ENCODE measurements around the gene CIP2A. TPM values are rescaled to one million over a fixed set of nuclear protein-coding genes. Genes with fewer than 3 reads are reported as not detected.

CIP2A gene
- total RNA-seq, 2 experiments from 2014 or later = 42.5 to 44.9 TPM

DNA sequence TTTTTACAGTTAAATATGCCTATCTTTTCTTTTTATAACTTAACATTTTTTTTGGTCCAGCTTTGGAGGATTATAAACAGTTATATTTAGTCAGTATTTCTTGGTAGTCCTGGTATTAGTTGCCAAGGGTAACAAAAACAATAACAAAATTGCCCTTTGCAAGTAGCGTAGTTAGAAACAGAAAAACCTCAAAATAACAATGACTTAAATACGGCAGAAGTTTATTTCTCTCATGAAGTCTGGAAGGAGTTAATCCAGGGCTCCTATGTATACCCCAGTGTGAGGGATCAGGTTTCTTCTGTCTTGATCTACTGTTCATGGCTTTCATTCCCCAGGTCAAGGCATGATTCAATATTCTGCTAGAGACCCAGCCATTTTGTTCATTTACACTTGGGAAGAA, 64.7 kb downstream of the CIP2A start:
- Mint-ChIP-seq H3K36me3 (ENCODE audit: low read depth) (no peaks in the 10 kb centered on the region), H3K9me3 (no peaks in the 10 kb centered on the region), H3K27me3 (peaks cover 3% of the 10 kb centered on the region), H3K4me1 (ENCODE audit: low read depth) (no peaks in the 10 kb centered on the region), H3K4me3 (no peak overlapping the region), H3K27ac (no peak overlapping the region)
- intact Hi-C loops (cut with micrococcal nuclease) = no loop called here
- ATAC-seq (no peak), DNase-seq (no peak)
- ChIA-PET CTCF (interaction anchor here (2.1 kb wide), 1 partner anchor 28 kb away, joined by 7 read pairs; no protein-coding TSS in a partner anchor), POLR2A (no interaction called here)
- TF ChIP-seq, protein P1, sequence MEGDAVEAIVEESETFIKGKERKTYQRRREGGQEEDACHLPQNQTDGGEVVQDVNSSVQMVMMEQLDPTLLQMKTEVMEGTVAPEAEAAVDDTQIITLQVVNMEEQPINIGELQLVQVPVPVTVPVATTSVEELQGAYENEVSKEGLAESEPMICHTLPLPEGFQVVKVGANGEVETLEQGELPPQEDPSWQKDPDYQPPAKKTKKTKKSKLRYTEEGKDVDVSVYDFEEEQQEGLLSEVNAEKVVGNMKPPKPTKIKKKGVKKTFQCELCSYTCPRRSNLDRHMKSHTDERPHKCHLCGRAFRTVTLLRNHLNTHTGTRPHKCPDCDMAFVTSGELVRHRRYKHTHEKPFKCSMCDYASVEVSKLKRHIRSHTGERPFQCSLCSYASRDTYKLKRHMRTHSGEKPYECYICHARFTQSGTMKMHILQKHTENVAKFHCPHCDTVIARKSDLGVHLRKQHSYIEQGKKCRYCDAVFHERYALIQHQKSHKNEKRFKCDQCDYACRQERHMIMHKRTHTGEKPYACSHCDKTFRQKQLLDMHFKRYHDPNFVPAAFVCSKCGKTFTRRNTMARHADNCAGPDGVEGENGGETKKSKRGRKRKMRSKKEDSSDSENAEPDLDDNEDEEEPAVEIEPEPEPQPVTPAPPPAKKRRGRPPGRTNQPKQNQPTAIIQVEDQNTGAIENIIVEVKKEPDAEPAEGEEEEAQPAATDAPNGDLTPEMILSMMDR (IDR thresholded peaks at IDR 0.05) = no peak

- Mint-ChIP-seq H3K27ac (no peak overlapping the region), H3K9me3 (no peaks in the 10 kb centered on the region), H3K27me3 (no peaks in the 10 kb centered on the region), H3K4me3 (no peak overlapping the region), H3K4me1 (ENCODE audit: low read depth) (no peaks in the 10 kb centered on the region), H3K36me3 (ENCODE audit: low read depth) (no peaks in the 10 kb centered on the region)
- DNase-seq = no peak
- ATAC-seq = no peak
- TF ChIP-seq, protein P1 (IDR thresholded peaks at IDR 0.05) = no peak
- ChIA-PET POLR2A (interaction anchor here (1.0 kb wide), 1 partner anchor 59 kb away, joined by 3 read pairs; no protein-coding TSS in a partner anchor), CTCF (interaction anchor here (1.3 kb wide), 1 partner anchor 30 kb away, joined by 3 read pairs; no protein-coding TSS in a partner anchor)
- intact Hi-C loops (cut with micrococcal nuclease) = no loop called here
Observed at GRCh38 chr3:108518895-108519294, 70.3 kb downstream of the CIP2A start.

DNA sequence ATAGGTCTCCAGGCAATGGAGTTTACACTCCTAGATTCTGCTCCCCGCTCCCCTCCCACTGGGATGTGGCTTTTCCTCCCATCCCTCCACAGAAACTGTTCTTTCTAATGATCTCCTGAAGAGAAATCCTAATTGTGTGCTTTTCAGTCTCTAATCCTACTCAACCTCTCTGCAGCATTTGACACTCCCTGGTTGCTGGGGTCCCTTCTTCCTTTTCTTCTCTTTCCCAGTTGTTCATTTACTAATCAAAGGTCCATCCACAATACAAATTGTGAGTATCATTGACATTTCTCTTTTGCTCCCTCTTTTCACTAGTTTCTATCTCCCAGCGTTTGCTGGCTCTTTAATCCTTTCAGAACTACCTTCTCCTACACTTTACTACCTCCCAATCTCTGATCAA, 72.4 kb downstream of the CIP2A start:
- no peaks in the 10 kb centered on the region for H3K27me3 Mint-ChIP-seq
- DNase-seq (no peak), ATAC-seq (no peak)
- ChIA-PET POLR2A (no interaction called here), CTCF (no interaction called here)
- no peaks in the 10 kb centered on the region for H3K36me3 Mint-ChIP-seq (ENCODE audit: low read depth)
- H3K4me3 Mint-ChIP-seq = no peak overlapping the region
- intact Hi-C loops (cut with micrococcal nuclease) = no loop called here
- H3K4me1 Mint-ChIP-seq (ENCODE audit: low read depth) = no peaks in the 10 kb centered on the region
- H3K27ac Mint-ChIP-seq = no peak overlapping the region
- TF ChIP-seq, protein P1 (IDR thresholded peaks at IDR 0.05) = no peak
- H3K9me3 Mint-ChIP-seq = no peaks in the 10 kb centered on the region

DNA sequence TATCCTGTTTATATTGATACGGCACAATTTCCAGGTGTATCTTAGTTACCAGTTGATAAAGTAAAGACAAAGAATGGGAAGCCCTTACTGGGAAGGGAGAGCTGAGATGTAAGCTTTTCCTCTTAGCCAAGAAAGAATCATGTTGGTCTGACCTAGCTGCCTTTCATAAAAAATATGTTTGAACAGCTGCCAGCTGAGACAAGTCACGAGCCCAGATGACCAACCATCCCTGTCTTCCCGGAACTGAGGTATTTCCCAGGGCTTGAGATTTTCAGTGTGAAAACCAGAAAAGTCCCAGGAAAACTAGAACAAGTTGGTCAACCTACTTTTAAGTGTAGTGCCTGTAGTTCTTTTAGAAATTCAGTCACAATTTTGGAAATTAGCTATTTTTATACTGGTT, 75.3 kb downstream of the CIP2A start:
- H3K9me3 Mint-ChIP-seq = no peaks in the 10 kb centered on the region
- DNase-seq (no peak), ATAC-seq (no peak)
- ChIA-PET CTCF (no interaction called here), POLR2A (interaction anchor here (0.7 kb wide), 1 partner anchor 32 kb away, joined by 3 read pairs; no protein-coding TSS in a partner anchor)
- H3K36me3 Mint-ChIP-seq (ENCODE audit: low read depth) = no peaks in the 10 kb centered on the region
- H3K27me3 Mint-ChIP-seq = no peaks in the 10 kb centered on the region
- TF ChIP-seq, protein P1 (IDR thresholded peaks at IDR 0.05) = no peak
- intact Hi-C loops (cut with micrococcal nuclease) = no loop called here
- H3K4me1 Mint-ChIP-seq (ENCODE audit: low read depth) = no peaks in the 10 kb centered on the region
- H3K4me3 Mint-ChIP-seq = no peak overlapping the region
- H3K27ac Mint-ChIP-seq = no peak overlapping the region

DNA sequence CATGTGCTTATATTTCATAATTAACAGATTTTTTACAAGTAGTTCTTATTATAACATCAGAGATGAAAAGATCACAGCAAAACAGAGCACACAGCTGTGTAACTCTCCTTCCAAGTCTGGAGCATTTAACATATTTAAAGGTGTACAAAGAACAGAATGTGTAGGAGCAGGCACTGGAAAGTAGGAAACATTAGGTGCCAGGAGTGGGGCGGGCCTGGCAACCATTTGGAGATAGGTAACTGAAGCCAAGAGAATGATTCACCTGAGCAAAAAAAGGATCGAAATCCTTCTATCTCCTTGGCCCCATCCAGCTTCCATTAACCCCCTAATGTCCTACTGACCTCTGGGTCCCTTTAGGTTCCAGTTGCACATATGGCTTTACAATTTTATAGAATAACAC, 76.6 kb downstream of the CIP2A start:
- ATAC-seq = no peak
- H3K27ac Mint-ChIP-seq = no peak overlapping the region
- no peaks in the 10 kb centered on the region for H3K4me1 Mint-ChIP-seq (ENCODE audit: low read depth)

More for the DNA sequence above, 76.6 kb downstream of the CIP2A start:
- no peaks in the 10 kb centered on the region for H3K36me3 Mint-ChIP-seq (ENCODE audit: low read depth)
- TF ChIP-seq, protein P1 (IDR thresholded peaks at IDR 0.05) = no peak
- H3K27me3 Mint-ChIP-seq = no peaks in the 10 kb centered on the region
- H3K4me3 Mint-ChIP-seq = no peak overlapping the region
- intact Hi-C loops (cut with micrococcal nuclease) = no loop called here
- ChIA-PET POLR2A (no interaction called here), CTCF (interaction anchor here (1.2 to 1.5 kb wide), 3 partner anchors 23 to 402 kb away, joined by 3 to 4 read pairs (median 3); no protein-coding TSS in a partner anchor)
- H3K9me3 Mint-ChIP-seq = no peaks in the 10 kb centered on the region
- DNase-seq = no peak
